Ectodermal cell (in vitro differentiated cells): ENCODE measurements around the gene CATSPER3.

Experiments
- H3K27ac ChIP-seq: 2 replicates; pipeline ENCODE4 v1.7.0; 2013; ENCODE audit warnings: mild to moderate bottlenecking, low read depth, low read length; ENCODE audit not compliant: insufficient read depth, poor library complexity, severe bottlenecking
- H3K27me3 ChIP-seq: 2 replicates; pipeline ENCODE4 v1.7.0; 2013; ENCODE audit warnings: mild to moderate bottlenecking, low read length; ENCODE audit not compliant: insufficient read depth, control insufficient read depth, poor library complexity, severe bottlenecking
- H3K36me3 ChIP-seq: one replicate; pipeline ENCODE4 v1.7.0; 2013; ENCODE audit warnings: low read length; ENCODE audit not compliant: control insufficient read depth, insufficient read depth
- H3K4me1 ChIP-seq: one replicate; pipeline ENCODE4 v1.7.0; 2013; ENCODE audit warnings: low read length; ENCODE audit not compliant: control insufficient read depth, insufficient read depth
- H3K4me3 ChIP-seq: 2 replicates; pipeline ENCODE4 v1.7.0; 2013; ENCODE audit warnings: low read depth, low read length, control low read depth; ENCODE audit not compliant: insufficient read depth
- H3K9me3 ChIP-seq: 2 replicates; pipeline ENCODE4 v1.7.0; 2013; ENCODE audit warnings: mild to moderate bottlenecking, low read length, moderate library complexity; ENCODE audit not compliant: control insufficient read depth
- WGBS, 2 experiments: methylation state at CpG; one replicate each; pipeline ENCODE4 v1.1.7; 2013; ENCODE audit warnings: missing lambda C conversion rate in 2 of 2; 5-methylcytosine and 5-hydroxymethylcytosine counted together

The CATSPER3 gene

DNA sequence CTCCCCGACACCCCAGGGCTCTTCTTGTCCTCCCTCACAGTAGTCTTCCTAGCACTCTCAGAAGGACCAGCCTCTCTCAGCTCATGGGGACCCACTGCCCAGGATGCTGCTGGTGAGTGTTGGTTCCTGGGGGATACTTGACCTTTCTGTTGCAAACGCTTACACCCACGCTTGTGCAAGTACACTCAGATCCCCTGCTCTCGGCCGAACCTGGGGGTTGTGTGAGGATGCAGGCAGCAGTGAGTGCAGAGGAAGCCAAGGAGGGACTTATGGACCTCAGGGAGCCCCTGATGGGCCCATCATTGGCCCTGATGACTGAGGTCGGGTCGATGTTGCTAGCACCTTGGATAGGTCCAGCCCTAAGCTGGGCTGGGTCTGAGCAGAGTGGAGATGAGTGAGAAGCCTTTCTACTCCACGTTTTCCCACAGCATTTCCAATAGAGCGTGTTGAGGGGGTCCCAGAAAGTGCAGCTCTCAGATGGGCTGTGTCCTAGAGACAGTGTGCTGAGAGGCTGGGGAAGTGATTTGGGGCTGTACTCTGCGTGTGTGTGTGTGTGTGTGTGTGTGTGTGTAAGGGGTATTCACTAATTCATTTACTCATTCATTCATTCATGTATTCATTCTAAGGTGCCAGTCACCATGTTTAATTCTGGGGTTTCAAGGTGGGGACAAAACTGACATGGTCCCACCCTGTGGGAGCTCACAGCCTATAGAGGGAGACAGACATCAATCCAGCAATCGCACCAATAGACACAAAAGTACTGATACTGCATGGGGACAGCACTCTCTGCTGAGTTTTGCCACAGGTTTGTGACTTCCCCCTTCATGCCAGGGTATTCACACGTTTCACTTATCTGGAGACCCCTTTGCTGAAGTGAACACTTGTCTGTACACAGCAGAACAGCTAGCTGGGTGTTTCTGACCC lies 91.6 kb downstream of the CATSPER3 start:
- H3K27ac ChIP-seq, result no peak overlapping the region
- no peak overlapping the region for H3K4me3 ChIP-seq
- H3K36me3 ChIP-seq, result no peaks in the 10 kb centered on the region
- 78 to 80% methylated on average over 11 to 12 of the region's 12 CpGs for WGBS, 2 experiments
- H3K27me3 ChIP-seq, result peaks cover 31% of the 10 kb centered on the region
- peaks cover 10% of the 10 kb centered on the region for H3K4me1 ChIP-seq
- no peaks in the 10 kb centered on the region for H3K9me3 ChIP-seq

DNA sequence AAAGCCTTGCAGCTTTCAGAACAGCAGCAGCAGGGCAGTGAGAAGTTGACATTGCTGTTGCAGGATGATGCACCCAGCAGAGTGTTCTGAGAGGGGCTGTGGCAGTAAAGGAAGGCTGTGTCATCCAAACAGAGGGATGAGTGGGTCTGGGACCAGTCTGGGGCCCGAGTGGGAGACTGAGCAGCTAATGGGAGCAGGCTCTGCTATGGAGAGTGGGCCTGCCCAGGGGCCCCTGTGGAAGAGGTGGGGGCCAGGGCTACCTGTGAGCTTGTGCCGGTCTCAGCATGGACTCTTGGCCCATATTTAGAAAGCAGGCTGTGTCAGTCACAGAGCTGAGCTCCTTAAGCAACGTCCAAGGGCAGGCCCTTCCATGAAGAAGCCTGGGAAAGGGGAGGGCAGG lies 92.3 kb downstream of the CATSPER3 start:
- 83 to 84% methylated on average over 3 of the region's 3 CpGs for WGBS, 2 experiments
- peaks cover 32% of the 10 kb centered on the region for H3K27me3 ChIP-seq

DNA sequence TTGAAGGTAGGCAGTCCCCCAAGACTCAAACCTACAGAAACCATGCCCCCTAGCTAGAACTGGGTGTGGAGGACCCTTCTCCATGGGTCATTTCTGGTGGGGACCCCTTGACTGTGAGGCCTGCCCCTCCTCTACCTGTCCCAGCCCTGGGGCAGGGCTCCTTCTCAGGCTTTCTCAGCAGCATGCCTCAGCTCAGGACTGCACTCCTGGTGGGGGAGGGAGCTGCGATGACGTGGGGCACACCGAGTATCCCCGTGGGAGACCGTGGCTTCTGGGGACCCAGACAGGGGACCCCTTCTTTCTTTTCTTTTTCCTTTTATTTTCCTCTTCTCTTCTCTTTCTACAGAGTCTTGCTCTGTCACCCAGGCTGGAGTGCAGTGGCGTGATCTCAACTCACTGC lies 93.3 kb downstream of the CATSPER3 start:
- H3K36me3 ChIP-seq, result no peaks in the 10 kb centered on the region
- peaks cover 29% of the 10 kb centered on the region for H3K27me3 ChIP-seq
- WGBS, 2 experiments, result 90 to 93% methylated on average over 6 of the region's 6 CpGs
- no peaks in the 10 kb centered on the region for H3K9me3 ChIP-seq
- H3K27ac ChIP-seq, result no peak overlapping the region
- H3K4me1 ChIP-seq, result peaks cover 11% of the 10 kb centered on the region
- no peak overlapping the region for H3K4me3 ChIP-seq

More for the DNA sequence above, 92.3 kb downstream of the CATSPER3 start:
- no peaks in the 10 kb centered on the region for H3K9me3 ChIP-seq
- H3K4me1 ChIP-seq, result peaks cover 11% of the 10 kb centered on the region
- no peak overlapping the region for H3K4me3 ChIP-seq
- no peak overlapping the region for H3K27ac ChIP-seq
- H3K36me3 ChIP-seq, result no peaks in the 10 kb centered on the region
